DMS53 (cell line): ENCODE results near the gene ENTPD8.
"Not testable (repeated sequence)": the region's sequence is repeated elsewhere in the genome, so short reads cannot be mapped to it uniquely, and the experiment has no call there.

Experiments
- DNase-seq: peaks from one replicate; lab custom pipeline; 2025; lab: John Stamatoyannopoulos, UW

ENTPD8 gene

DNA sequence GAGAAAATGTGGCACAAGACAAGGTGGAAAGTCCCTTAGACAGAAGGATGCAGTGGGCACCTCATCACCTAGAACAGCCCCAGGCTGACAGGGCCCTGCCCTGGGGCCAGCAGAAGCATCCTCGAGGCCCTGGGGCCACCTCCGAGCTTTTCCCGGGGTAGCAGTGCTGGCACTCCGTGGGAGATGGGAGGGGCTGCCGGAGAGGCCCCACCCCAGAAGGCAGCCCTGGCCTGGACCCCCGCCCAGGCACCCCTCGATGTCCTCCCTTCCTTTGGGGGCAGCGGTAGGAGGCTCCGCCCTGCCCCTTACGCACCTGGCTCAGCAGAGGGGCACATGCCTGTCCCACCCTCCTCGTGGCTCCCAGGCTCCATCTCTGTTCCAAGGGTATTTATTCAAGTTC, 35.7 kb upstream of the ENTPD8 start:
- no peak for DNase-seq

- no peak for DNase-seq
Measured at GRCh38 chr9:137475666-137476065, 34.5 kb upstream of the ENTPD8 start.

DNA sequence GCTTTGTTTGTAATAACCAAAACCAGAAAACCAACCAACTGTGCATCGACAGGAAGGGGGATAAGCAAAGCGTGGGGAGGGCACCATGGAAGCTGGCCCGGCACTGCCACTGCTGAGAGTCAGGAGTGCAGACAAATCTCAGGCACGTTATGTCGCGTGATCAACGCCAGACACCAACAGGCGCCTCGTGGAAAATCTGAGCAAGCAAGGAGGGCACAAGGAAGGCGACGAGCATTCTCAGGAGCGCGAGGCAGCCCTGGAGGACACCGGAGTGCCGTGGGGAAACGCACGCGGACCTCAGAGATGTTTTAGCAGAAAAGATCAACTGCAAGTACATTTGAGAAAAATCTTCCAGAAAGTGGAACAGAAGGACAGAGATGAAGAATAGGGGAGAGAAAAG, 33.1 kb upstream of the ENTPD8 start:
- no peak for DNase-seq

GRCh38 chr9:137470785-137471184, 29.6 kb upstream of the ENTPD8 start:
- DNase-seq = no peak

DNA sequence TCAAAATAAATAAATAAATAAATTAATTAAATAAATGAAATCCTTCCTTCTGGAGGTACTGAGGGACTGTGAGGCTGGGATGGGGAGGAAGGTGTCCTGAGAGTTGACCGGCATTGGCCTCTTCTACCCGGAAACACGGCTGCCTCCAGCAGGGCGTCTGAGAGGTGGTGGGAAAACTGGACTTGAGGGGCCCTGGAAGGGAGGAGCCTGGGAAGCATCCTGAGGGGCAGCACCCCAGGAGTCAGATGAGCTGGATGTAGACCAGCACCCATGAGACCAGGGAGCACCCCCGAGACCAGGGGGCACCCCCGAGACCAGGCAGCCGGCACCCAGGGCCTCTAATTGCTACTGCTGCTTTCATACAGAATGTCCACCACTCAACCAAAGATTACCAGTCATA, 26.7 kb upstream of the ENTPD8 start:
- no peak for DNase-seq

DNA sequence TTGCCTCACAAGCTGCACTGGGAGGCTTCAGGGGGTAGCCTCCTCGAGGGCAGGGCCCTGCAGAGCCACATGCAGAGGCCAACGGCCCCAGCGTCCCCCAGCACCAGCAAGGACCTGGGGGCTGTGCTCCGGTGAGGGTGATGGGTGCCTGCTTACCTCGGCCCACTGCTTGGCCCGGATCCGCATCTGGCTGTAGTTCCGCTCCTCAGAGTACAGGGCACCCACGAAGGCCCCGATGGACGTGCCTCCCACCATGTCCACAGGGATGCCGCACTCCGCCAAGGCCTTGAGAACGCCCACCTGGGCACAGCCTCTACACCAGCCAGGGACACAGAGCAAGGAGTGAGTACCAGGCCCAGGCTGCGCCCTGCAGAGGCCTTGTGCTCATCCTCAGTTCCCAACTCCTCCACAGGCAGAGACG, 26.0 kb upstream of the ENTPD8 start:
- no peak for DNase-seq

DNA sequence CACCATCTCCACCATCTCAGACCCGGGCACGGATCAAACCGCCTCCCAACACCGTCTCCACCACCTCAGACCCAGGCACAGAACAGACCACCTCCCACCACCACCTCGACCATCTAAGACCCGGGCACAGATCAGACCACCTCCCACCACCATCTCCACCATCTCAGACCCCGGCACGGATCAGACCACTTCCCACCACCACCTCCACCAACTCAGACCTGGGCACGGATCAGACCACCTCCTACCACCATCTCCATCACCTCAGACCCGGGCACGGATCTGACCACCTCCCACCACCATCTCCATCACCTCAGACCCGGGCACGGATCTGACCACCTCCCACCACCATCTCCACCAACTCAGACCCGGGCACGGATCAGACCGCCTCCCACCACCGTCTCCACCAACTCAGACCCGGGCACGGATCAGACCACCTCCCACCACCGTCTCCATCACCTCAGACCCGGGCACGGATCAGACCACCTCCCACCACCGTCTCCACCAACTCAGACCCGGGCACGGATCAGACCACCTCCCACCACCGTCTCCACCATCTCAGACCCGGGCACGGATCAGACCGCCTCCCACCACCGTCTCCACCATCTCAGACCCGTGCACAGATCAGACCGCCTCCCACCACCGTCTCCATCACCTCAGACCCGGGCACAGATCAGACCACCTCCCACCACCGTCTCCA, 25.4 kb upstream of the ENTPD8 start:
- not testable (repeated sequence) for DNase-seq

- no peak for DNase-seq
Measured at GRCh38 chr9:137465720-137466388, 24.7 kb upstream of the ENTPD8 start.

DNA sequence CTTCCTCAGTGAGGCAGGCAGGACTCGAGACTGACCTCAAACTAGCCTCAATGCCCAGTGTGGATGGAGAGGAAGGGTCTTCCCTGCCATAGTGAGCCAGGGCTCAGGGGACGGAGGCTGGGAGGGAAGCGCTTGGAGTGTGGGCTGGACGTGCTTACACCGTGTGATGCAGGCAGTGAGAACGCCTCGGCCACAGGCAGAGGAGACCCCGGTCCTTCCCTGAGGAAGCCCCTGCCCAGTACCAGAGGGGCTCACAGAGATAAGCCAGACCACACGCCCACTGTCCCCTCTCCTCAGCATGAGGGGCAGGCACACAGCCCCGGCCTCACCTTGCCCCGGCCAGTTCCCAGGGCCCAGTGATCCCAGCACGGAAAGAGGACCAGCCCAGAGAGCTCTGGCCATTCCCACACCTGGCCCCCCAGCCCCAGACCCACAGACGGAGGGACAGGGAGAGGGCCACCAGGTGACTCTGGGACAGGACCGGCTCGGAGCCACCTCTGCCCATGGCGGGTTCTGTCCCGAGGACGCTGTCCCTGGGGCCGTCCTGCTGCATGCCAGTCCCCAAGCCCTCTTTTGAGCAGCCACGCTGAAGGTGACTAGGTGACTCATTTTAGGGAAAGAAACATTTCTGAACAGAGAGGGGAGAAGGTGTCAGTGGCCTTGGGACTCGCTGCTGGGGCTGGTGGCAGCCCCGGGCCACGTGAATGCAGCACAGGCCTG, 24.0 kb upstream of the ENTPD8 start:
- no peak for DNase-seq

- DNase-seq = no peak
Measured at GRCh38 chr9:137464291-137464999, 23.3 kb upstream of the ENTPD8 start.

- DNase-seq = no peak
Measured at GRCh38 chr9:137463931-137464290, 22.8 kb upstream of the ENTPD8 start.

- no peak for DNase-seq
Measured at GRCh38 chr9:137462986-137463930, 22.1 kb upstream of the ENTPD8 start.

- no peak for DNase-seq
Measured at GRCh38 chr9:137462396-137462985, 21.3 kb upstream of the ENTPD8 start.

GRCh38 chr9:137461663-137462395, 20.7 kb upstream of the ENTPD8 start:
- no peak for DNase-seq

DNA sequence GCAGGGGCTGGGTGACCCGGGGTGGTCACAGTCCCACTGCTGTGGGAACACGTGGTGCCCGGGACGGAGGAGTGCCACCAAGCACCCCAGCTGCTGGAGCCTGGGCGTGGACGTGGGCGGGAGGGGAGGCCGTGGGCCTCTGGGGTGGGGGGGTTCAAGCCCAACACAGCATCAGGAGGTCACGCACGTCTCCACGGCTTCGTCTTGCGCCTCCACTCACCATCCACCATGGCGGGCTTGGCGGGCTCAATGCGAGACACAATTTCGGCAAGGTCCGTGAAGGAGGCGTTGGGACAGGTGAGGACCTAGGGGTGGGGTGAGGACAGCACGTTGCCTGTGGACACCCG, 20.1 kb upstream of the ENTPD8 start:
- no peak for DNase-seq

GRCh38 chr9:137460363-137461315, 19.5 kb upstream of the ENTPD8 start:
- DNase-seq = no peak

DNA sequence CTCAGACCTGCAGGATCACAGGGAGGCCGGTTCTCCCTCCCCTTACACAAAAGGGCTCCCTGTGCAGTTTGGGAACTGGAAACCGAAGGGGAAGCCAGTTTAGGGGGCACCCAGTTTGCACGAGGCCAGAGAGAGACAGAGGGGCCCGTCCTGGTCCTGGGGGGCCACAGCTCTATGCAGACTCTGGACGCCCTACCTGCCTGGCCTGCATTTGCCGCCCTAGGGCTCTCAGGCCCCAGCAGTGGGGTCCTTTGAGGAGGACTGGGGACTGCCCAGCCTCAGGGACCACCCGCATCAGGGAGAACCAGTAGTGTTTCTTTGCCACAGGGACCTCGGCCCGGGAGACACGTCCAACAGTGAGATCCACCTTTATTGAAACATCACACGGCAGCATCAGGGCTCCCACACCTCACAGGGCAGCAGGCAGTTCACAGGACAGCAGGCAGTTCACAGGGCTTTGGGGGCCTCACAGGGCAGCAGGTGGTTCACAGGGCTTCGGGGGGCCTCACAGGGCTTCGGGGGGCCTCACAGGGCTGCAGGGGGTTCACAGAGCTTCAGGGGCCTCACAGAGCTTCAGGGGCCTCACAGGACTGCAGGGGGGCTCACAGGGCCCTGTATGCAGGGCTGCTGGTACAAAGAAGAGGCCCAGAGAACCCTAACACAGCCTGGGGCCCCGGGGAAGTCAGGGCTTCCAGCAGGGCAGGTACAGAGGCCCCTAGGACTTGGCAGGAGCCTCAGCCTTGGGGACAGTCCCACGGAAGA, 18.6 kb upstream of the ENTPD8 start:
- no peak for DNase-seq

DNA sequence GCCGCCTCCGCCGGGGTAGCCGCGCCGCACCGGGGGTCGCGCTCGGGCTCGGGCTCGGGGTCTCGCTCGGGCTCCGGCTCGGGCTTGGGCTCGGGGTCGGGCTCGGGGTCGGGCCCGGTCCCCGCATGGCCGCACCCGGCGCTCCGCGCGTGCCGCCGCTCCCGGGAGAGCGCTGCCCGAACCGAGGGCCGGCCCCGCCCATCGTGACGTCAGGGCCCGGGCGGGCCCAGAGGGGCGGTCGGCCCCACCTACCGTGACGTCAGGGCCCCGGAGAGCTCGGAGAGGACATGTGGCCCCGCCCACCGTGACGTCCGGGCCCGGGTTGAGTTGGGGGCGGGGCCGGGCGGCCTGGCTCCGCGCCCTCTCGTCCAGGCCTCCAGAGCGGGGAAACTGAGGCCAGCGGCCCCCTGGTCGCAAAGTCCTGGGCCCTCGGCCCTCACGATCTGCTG, 18.0 kb upstream of the ENTPD8 start, which contains the start of gene NSMF:
TSS of gene NSMF (minus strand) at position 183 of the 449 bp plus-strand sequence. CDS start 232 bp downstream, outside the sequence.
- peak; percentile 96 for DNase-seq
